ENCODE results near the gene ANKRD17. TPM values are rescaled to one million over a fixed set of nuclear protein-coding genes. Genes with fewer than 3 reads are reported as not detected.
"Not testable (repeated sequence)": the region's sequence is repeated elsewhere in the genome, so short reads cannot be mapped to it uniquely, and the experiment has no call there.

Gene ANKRD17
- total RNA-seq, 8 experiments from 2014 or later: 43.2 to 89.0 (median 62.0) TPM

GRCh38 chr4:73237044-73237443 lies 21.6 kb downstream of the ANKRD17 start:
- no peak overlapping the region for H3K4me3 ChIP-seq
- no peaks in the 10 kb centered on the region for H3K4me1 ChIP-seq (replicated peaks in 1 of 2)
- in situ Hi-C loops (cut with MboI; ENCODE audit: low pct_unique_long_range_greater_than_20kb in 2 of 9, low sequenced_read_pairs in 9 of 9, unreplicated experiment in 9 of 9): no loop called here
- 60 to 100% (median 96%) methylated on average over 1 to 2 of the region's 2 CpGs; no CpG with 5 or more reads in 2 of the 10 experiments for WGBS, 10 experiments
- no peak overlapping the region for H3K27ac ChIP-seq
- ATAC-seq (replicated peaks in 6 of 8): peak in 2 of 8 experiments; percentile 43 to 88

DNA sequence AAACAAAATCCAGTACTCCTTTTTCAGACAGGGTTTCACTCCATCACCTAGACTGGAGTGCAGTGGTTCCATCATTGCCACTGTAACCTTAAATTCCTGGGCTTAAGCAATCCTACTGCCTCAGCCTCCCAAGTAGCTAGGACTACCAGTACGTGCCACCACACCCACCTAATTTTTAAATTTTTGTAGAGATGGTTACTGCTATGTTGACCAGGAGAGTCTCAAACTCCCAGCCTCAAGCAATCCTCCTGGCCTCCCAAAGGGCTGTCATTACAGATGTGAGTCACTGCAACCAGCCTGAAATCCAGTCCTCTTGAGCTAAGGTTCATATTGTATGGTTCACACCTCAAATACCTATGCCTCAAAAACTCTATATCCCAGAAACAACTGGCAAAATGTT lies 22.4 kb downstream of the ANKRD17 start:
- Histone ChIP-seq H3K4me3 (no peak overlapping the region), H3K4me1 (replicated peaks in 1 of 2) (no peaks in the 10 kb centered on the region), H3K27ac (no peak overlapping the region)
- 100% methylated on average over 1 of the region's 1 CpG; no CpG with 5 or more reads in 9 of the 10 experiments for WGBS, 10 experiments
- ATAC-seq (replicated peaks in 6 of 8): no peak
- in situ Hi-C loops (cut with MboI; ENCODE audit: low pct_unique_long_range_greater_than_20kb in 2 of 9, low sequenced_read_pairs in 9 of 9, unreplicated experiment in 9 of 9): no loop called here

DNA sequence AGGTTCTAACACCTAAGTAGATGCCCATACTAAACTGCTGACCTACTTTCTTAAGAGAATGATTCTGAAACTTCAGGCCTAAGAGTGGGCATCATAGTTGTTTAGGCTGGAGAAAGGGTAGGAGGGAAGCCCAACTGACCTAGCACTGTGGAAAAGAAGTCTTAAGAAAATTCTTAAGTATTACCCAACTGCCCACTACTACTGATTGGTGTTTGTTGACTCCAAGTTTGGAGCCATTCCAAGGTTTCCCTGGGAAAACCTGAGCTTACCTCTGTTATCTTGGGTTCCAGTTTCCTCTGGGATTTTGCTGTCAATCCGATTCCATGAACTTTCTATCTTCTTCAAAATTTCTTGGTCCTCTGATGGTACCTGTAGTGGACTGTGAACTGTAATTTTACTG lies 23.9 kb downstream of the ANKRD17 start:
- H3K4me3 ChIP-seq: no peak overlapping the region
- H3K27ac ChIP-seq: no peak overlapping the region
- ATAC-seq (replicated peaks in 6 of 8): no peak
- H3K4me1 ChIP-seq (replicated peaks in 1 of 2): no peaks in the 10 kb centered on the region
- WGBS, 10 experiments: 86 to 100% (median 100%) methylated on average over 1 of the region's 1 CpG; no CpG with 5 or more reads in 3 of the 10 experiments
- in situ Hi-C loops (cut with MboI; ENCODE audit: low pct_unique_long_range_greater_than_20kb in 2 of 9, low sequenced_read_pairs in 9 of 9, unreplicated experiment in 9 of 9): no loop called here

GRCh38 chr4:73231518-73232487 lies 26.8 kb downstream of the ANKRD17 start:
- Histone ChIP-seq H3K4me1 (replicated peaks in 1 of 2) (no peaks in the 10 kb centered on the region), H3K27ac (no peak overlapping the region), H3K4me3 (no peak overlapping the region)
- in situ Hi-C loops (cut with MboI; ENCODE audit: low pct_unique_long_range_greater_than_20kb in 2 of 9, low sequenced_read_pairs in 9 of 9, unreplicated experiment in 9 of 9): no loop called here
- 70 to 100% (median 93%) methylated on average over 2 to 7 of the region's 8 CpGs; no CpG with 5 or more reads in 2 of the 10 experiments for WGBS, 10 experiments
- ATAC-seq (replicated peaks in 6 of 8): peak in 1 of 8 experiments; percentile 64

DNA sequence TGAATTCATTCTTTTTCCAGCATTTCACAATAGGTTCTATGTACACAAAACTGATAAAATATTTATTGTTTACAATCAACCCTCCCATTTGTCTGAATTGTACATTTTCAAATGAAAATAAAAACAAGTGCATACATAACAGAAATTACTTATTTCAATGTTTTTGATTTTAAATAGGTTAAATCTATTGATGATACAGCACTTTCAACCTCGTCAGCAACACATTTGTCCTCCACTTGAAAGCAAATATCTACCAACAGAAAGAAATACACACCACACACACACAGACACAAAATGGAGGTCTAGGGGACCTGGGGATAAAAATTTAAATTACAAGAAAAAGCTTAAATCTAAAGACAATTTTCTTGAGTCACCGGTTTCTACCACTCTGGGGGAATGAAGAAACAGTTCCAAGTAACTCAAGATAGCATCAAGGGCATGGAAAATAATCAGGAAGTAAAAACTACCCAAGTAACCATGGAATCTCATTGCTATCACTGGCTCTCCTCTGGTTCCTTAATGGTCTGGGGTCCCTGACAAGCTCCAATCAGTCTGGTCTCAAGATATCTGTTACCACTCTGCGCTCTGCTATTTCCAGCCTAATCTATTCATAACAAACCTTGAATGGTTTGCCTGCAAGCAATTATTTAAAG lies 27.6 kb downstream of the ANKRD17 start:
- WGBS, 10 experiments: 80 to 100% (median 100%) methylated on average over 1 to 3 of the region's 3 CpGs; no CpG with 5 or more reads in 2 of the 10 experiments
- no peaks in the 10 kb centered on the region for H3K4me1 ChIP-seq (replicated peaks in 1 of 2)
- in situ Hi-C loops (cut with MboI; ENCODE audit: low pct_unique_long_range_greater_than_20kb in 2 of 9, low sequenced_read_pairs in 9 of 9, unreplicated experiment in 9 of 9): no loop called here
- H3K4me3 ChIP-seq: no peak overlapping the region
- ATAC-seq (replicated peaks in 6 of 8): no peak
- H3K27ac ChIP-seq: no peak overlapping the region

DNA sequence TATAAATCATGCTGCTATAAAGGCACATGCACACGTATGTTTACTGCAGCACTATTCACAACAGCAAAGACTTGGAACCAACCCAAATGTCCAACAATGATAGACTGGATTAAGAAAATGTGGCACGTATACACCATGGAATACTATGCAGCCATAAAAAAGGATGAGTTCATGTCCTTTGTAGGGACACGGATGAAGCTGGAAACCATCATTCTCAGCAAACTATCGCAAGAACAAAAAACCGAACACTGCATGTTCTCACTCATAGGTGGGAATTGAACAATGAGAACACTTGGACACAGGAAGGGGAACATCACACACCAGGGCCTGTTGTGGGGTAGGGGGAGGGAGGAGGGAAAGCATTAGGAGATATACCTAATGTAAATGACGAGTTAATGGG lies 29.8 kb downstream of the ANKRD17 start:
- in situ Hi-C loops (cut with MboI; ENCODE audit: low pct_unique_long_range_greater_than_20kb in 2 of 9, low sequenced_read_pairs in 9 of 9, unreplicated experiment in 9 of 9); ATAC-seq (replicated peaks in 6 of 8); H3K27ac ChIP-seq; H3K4me1 ChIP-seq (replicated peaks in 1 of 2); H3K4me3 ChIP-seq: not testable (repeated sequence)
- 100% methylated on average over 1 of the region's 6 CpGs; no CpG with 5 or more reads in 8 of the 10 experiments for WGBS, 10 experiments

GRCh38 chr4:73224886-73225285 lies 33.7 kb downstream of the ANKRD17 start:
- 67 to 100% (median 92%) methylated on average over 1 to 3 of the region's 3 CpGs; no CpG with 5 or more reads in 1 of the 10 experiments for WGBS, 10 experiments
- in situ Hi-C loops (cut with MboI; ENCODE audit: low pct_unique_long_range_greater_than_20kb in 2 of 9, low sequenced_read_pairs in 9 of 9, unreplicated experiment in 9 of 9): no loop called here
- H3K4me1 ChIP-seq (replicated peaks in 1 of 2): peaks cover 0 to 20% of the 10 kb centered on the region in 2 donors
- no peak for ATAC-seq (replicated peaks in 6 of 8)
- no peak overlapping the region for H3K4me3 ChIP-seq
- no peak overlapping the region for H3K27ac ChIP-seq

DNA sequence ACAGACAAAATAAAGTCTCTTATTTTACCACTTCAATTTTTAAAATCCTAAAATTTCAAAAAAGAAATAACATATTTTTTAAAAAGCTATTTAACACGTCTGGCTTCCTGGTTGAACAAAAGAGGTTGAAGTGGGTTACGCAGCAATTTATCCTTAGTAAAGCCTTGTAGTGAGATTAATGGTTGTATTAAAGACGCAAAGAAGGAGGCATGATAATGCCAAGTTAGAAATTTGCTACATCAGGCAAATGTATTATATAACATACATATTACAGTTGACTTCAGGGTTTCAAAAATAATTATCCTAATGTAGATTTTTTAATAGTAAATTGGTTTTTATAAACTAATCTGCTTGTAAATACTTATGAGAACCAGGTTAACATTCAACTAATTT lies 35.3 kb downstream of the ANKRD17 start:
- H3K4me1 ChIP-seq (replicated peaks in 1 of 2): peaks cover 0 to 25% of the 10 kb centered on the region in 2 donors
- in situ Hi-C loops (cut with MboI; ENCODE audit: low pct_unique_long_range_greater_than_20kb in 2 of 9, low sequenced_read_pairs in 9 of 9, unreplicated experiment in 9 of 9): no loop called here
- ATAC-seq (replicated peaks in 6 of 8): peak; percentile 7 to 52 (median 20)
- H3K27ac ChIP-seq: peak overlapping the region; percentile 19 to 89
- 0 to 20% (median 7%) methylated on average over 1 to 3 of the region's 3 CpGs for WGBS, 10 experiments
- H3K4me3 ChIP-seq: peak overlapping the region; percentile 46 to 58 (median 54)

- in situ Hi-C loops (cut with MboI; ENCODE audit: low pct_unique_long_range_greater_than_20kb in 2 of 9, low sequenced_read_pairs in 9 of 9, unreplicated experiment in 9 of 9): no loop called here
- 0 to 7% (median 0%) methylated on average over 3 to 6 of the region's 6 CpGs for WGBS, 10 experiments
- Histone ChIP-seq H3K4me1 (replicated peaks in 1 of 2) (peaks cover 0 to 25% of the 10 kb centered on the region in 2 donors), H3K27ac (peak overlapping the region; percentile 77 to 89), H3K4me3 (peak overlapping the region; percentile 46 to 58 (median 54))
- peak; percentile 99 to 100 (median 100) for ATAC-seq (replicated peaks in 6 of 8)
Measured at GRCh38 chr4:73222466-73223257, 35.9 kb downstream of the ANKRD17 start.

DNA sequence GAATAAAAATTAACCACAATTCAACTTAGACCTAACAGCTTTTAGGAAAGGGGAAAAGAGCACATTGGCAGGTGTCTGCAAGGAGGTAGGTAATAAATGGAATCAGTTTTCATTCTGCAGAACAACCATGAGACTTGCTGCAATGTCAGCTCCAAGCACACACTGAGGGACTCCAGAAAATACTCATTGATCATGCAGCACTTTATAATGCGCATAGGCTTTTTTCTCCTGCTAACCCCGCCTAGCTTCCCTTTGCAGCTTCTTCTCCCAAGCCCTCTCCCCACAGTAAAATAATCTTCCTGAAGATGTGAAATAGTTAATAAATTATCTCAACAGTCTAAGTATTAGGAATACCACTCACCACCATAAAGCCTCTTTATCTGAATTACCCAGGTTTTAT lies 36.9 kb downstream of the ANKRD17 start:
- Histone ChIP-seq H3K4me3 (peak overlapping the region; percentile 46 to 58 (median 54)), H3K4me1 (replicated peaks in 1 of 2) (peaks cover 0 to 25% of the 10 kb centered on the region in 2 donors), H3K27ac (peak overlapping the region in 1 of 2 donors; percentile 77)
- WGBS, 10 experiments: 0 to 67% (median 10%) methylated on average over 1 to 2 of the region's 2 CpGs; no CpG with 5 or more reads in 2 of the 10 experiments
- peak; percentile 10 to 56 (median 42) for ATAC-seq (replicated peaks in 6 of 8)
- in situ Hi-C loops (cut with MboI; ENCODE audit: low pct_unique_long_range_greater_than_20kb in 2 of 9, low sequenced_read_pairs in 9 of 9, unreplicated experiment in 9 of 9): no loop called here

DNA sequence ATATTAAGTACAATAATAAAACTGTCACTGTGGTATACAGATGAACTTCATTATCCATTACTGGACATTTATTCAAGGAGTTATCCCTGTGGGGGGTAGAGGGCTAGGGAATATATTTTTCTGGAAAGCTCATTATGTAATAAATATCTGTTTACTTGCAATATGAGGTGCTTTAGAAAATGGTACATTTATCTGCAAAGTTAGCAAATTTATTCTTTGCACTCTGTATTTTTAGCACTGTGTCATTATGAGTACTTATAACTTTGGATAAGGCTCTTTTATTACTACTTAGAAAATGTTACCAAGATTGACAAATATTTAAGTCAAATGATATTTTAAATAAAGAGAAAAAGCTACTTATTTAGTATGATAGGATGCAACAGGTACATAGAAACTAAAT lies 37.8 kb downstream of the ANKRD17 start:
- ATAC-seq (replicated peaks in 6 of 8): no peak
- in situ Hi-C loops (cut with MboI; ENCODE audit: low pct_unique_long_range_greater_than_20kb in 2 of 9, low sequenced_read_pairs in 9 of 9, unreplicated experiment in 9 of 9): no loop called here
- Histone ChIP-seq H3K4me3 (no peak overlapping the region), H3K4me1 (replicated peaks in 1 of 2) (peaks cover 0 to 25% of the 10 kb centered on the region in 2 donors), H3K27ac (no peak overlapping the region)

GRCh38 chr4:73213916-73214653 lies 44.5 kb downstream of the ANKRD17 start:
- ATAC-seq (replicated peaks in 6 of 8): peak in 2 of 8 experiments; percentile 31 to 43
- Histone ChIP-seq H3K4me1 (replicated peaks in 1 of 2) (no peaks in the 10 kb centered on the region), H3K4me3 (no peak overlapping the region), H3K27ac (no peak overlapping the region)
- in situ Hi-C loops (cut with MboI; ENCODE audit: low pct_unique_long_range_greater_than_20kb in 2 of 9, low sequenced_read_pairs in 9 of 9, unreplicated experiment in 9 of 9): no loop called here
- 56 to 100% (median 94%) methylated on average over 1 to 2 of the region's 2 CpGs; no CpG with 5 or more reads in 1 of the 10 experiments for WGBS, 10 experiments

All from motor neuron (in vitro differentiated cells).